Common myeloid progenitor, CD34-positive (primary cell): ENCODE data around the gene ACLY. TPM values are rescaled to one million over a fixed set of nuclear protein-coding genes. Genes with fewer than 3 reads are reported as not detected.

Experiments
- CTCF ChIA-PET: fragments of 350-600 bp; sonication (Branson Sonifier 250); formaldehyde crosslinking; loops from one replicate; lab custom pipeline; 2021; ENCODE audit warnings: antibody characterized with exemption; lab: Charles Lee
- POLR2A ChIA-PET: fragments of 350-600 bp; sonication (Branson Sonifier 250); formaldehyde crosslinking; loops from one replicate; lab custom pipeline; 2021; ENCODE audit warnings: antibody characterized with exemption; lab: Charles Lee
- DNase-seq, 3 donors: peaks; one replicate each; pipeline versions ENCODE4 v3.0.0 to v3.0.0-alpha.2; 2013
- H3K27ac ChIP-seq, 2 experiments: 1 replicate in 1 of 2; 2 replicates in 1 of 2; pipeline ENCODE4 v1.7.0; 2013; ENCODE audit warnings: inconsistent platforms in 2 of 2, low read length in 2 of 2, mild to moderate bottlenecking in 2 of 2, low read depth in 1 of 2, moderate library complexity in 1 of 2; ENCODE audit not compliant: severe bottlenecking in 2 of 2, insufficient read depth in 1 of 2, poor library complexity in 1 of 2
- H3K27me3 ChIP-seq, 5 experiments: replicated peaks in 2 of 5; 1 replicate in 3 of 5; 2 replicates in 2 of 5; pipeline versions ENCODE4 v1.6.1 to v1.7.0; 2013; ENCODE audit warnings: low read length in 4 of 5, mild to moderate bottlenecking in 2 of 5, moderate library complexity in 2 of 5, inconsistent platforms in 1 of 5; ENCODE audit not compliant: insufficient read depth in 5 of 5, control insufficient read depth in 4 of 5
- H3K36me3 ChIP-seq, 4 experiments: 1 replicate in 2 of 4; 2 replicates in 2 of 4; pipeline versions ENCODE4 v1.6.1 to v1.7.0; 2013; ENCODE audit warnings: low read length in 3 of 4, control low read depth in 1 of 4, mild to moderate bottlenecking in 1 of 4; ENCODE audit not compliant: control insufficient read depth in 4 of 4, insufficient read depth in 4 of 4
- H3K4me1 ChIP-seq, 4 experiments: 1 replicate in 3 of 4; 2 replicates in 1 of 4; pipeline versions ENCODE4 v1.6.1 to v1.7.1; 2013; ENCODE audit warnings: low read length in 3 of 4, mild to moderate bottlenecking in 3 of 4, control low read depth in 1 of 4, inconsistent platforms in 1 of 4, moderate library complexity in 1 of 4; ENCODE audit not compliant: control insufficient read depth in 4 of 4, insufficient read depth in 4 of 4; ENCODE audit errors: control extremely low read depth in 1 of 4
- H3K4me3 ChIP-seq, 7 experiments: 1 replicate in 4 of 7; 2 replicates in 3 of 7; pipeline versions ENCODE4 v1.5.1 to v1.7.0; 2013; ENCODE audit warnings: mild to moderate bottlenecking in 7 of 7, low read length in 6 of 7, moderate library complexity in 6 of 7, inconsistent platforms in 2 of 7, low read depth in 2 of 7, control low read depth in 1 of 7; ENCODE audit not compliant: insufficient read depth in 4 of 7, control insufficient read depth in 1 of 7; ENCODE audit errors: extremely low read depth in 1 of 7
- H3K9me3 ChIP-seq, 5 experiments: 1 replicate in 4 of 5; 2 replicates in 1 of 5; pipeline versions ENCODE4 v1.6.1 to v1.7.1; 2013; ENCODE audit warnings: low read length in 4 of 5, mild to moderate bottlenecking in 2 of 5, inconsistent platforms in 1 of 5, low read depth in 1 of 5, moderate library complexity in 1 of 5; ENCODE audit not compliant: control insufficient read depth in 4 of 5, insufficient read depth in 2 of 5; ENCODE audit errors: control extremely low read depth in 1 of 5
- WGBS: methylation state at CpG from one replicate; pipeline ENCODE4 v1.1.5; 2013; ENCODE audit not compliant: insufficient coverage; 5-methylcytosine and 5-hydroxymethylcytosine counted together
- polyA plus RNA-seq: library from polyadenylated mRNA; unstranded; fragments of 120-200 nt; gene quantifications from one replicate; pipeline ENCODE4 v1.2.1, GENCODE V29; 2013

The ACLY gene
- 59.8 TPM for polyA plus RNA-seq

GRCh38 chr17:41918314-41919164, at the start of gene ACLY:
TSS of gene ACLY (minus strand) at chr17:41918951. CDS start at chr17:41913873, 5,078 bp downstream.
- POLR2A ChIA-PET = interaction anchor here (0.5 to 1.0 kb wide), 2 partner anchors 10 to 14 kb away, joined by 3 to 4 read pairs; no protein-coding TSS in a partner anchor
- peak within 1 kb of the TSS; percentile 94 to 99 (median 96) for H3K4me3 ChIP-seq
- no peaks in the 10 kb centered on the region for H3K27me3 ChIP-seq
- H3K36me3 ChIP-seq = peaks cover 0 to 23% (median 6%) of the 10 kb centered on the region in 4 experiments
- DNase-seq = peak; percentile 94 to 97 (median 96)
- H3K9me3 ChIP-seq = no peaks in the 10 kb centered on the region
- H3K27ac ChIP-seq = peak within 1 kb of the TSS; percentile 67 to 82
- CTCF ChIA-PET = interaction anchor here (0.6 to 3.4 kb wide), 6 partner anchors 8 to 40 kb away, joined by 3 to 17 read pairs (median 5); partner anchors contain the start of gene ODAD4
- H3K4me1 ChIP-seq = peaks cover 5 to 39% (median 21%) of the 10 kb centered on the region in 4 experiments
- under 1% methylated on average over 73 of the region's 80 CpGs for whole genome bisulfite sequencing

- DNase-seq = no peak
- POLR2A ChIA-PET = interaction anchor here (1.2 to 1.6 kb wide), 2 partner anchors 50 to 95 kb away, joined by 5 to 6 read pairs; no protein-coding TSS in a partner anchor
- no peaks in the 10 kb centered on the region for H3K9me3 ChIP-seq
- WGBS = 95% methylated on average over 31 of the region's 37 CpGs
- CTCF ChIA-PET = interaction anchor here (1.6 kb wide), 2 partner anchors 9 to 14 kb away, joined by 3 read pairs; no protein-coding TSS in a partner anchor
- H3K27me3 ChIP-seq = no peaks in the 10 kb centered on the region
- H3K4me1 ChIP-seq = peaks cover 6 to 31% (median 22%) of the 10 kb centered on the region in 4 experiments
- peak overlapping the region in 4 of 7 experiments; percentile 76 to 86 (median 82) for H3K4me3 ChIP-seq
- peaks cover 3 to 39% (median 26%) of the 10 kb centered on the region in 4 experiments for H3K36me3 ChIP-seq
- peak overlapping the region in 1 of 2 experiments; percentile 87 for H3K27ac ChIP-seq
Measured at GRCh38 chr17:41967921-41968578, 49.3 kb upstream of the ACLY start.

GRCh38 chr17:41967141-41967920, 48.6 kb upstream of the ACLY start:
- ChIA-PET CTCF (interaction anchor here (0.7 to 8.7 kb wide), 5 partner anchors 8 to 146 kb away, joined by 3 to 79 read pairs (median 3); partner anchors contain the start of gene DHX58), POLR2A (interaction anchor here (1.2 kb wide), 1 partner anchor 96 kb away, joined by 6 read pairs; no protein-coding TSS in a partner anchor)
- H3K27ac ChIP-seq = peak overlapping the region; percentile 72 to 87
- no peaks in the 10 kb centered on the region for H3K9me3 ChIP-seq
- H3K27me3 ChIP-seq = no peaks in the 10 kb centered on the region
- H3K36me3 ChIP-seq = peaks cover 3 to 31% (median 22%) of the 10 kb centered on the region in 4 experiments
- no peak for DNase-seq
- H3K4me1 ChIP-seq = peaks cover 6 to 33% (median 22%) of the 10 kb centered on the region in 4 experiments
- WGBS = 33% methylated on average over 31 of the region's 39 CpGs
- peak overlapping the region; percentile 72 to 86 (median 78) for H3K4me3 ChIP-seq

GRCh38 chr17:41966463-41967140, 47.9 kb upstream of the ACLY start, which contains the start of gene CNP:
TSS of gene CNP (plus strand) at chr17:41966795. CDS start at chr17:41966885, 90 bp downstream.
- 0% methylated on average over 27 of the region's 71 CpGs for whole genome bisulfite sequencing
- Histone ChIP-seq H3K27ac (peak within 1 kb of the TSS; percentile 72 to 87), H3K36me3 (peaks cover 1 to 24% (median 15%) of the 10 kb centered on the region in 4 experiments), H3K27me3 (no peaks in the 10 kb centered on the region), H3K4me1 (peaks cover 6 to 33% (median 22%) of the 10 kb centered on the region in 4 experiments), H3K9me3 (no peaks in the 10 kb centered on the region), H3K4me3 (peak within 1 kb of the TSS; percentile 72 to 86 (median 78))
- POLR2A ChIA-PET = interaction anchor here (1.2 to 1.3 kb wide), 2 partner anchors 97 to 146 kb away, joined by 3 to 6 read pairs; partner anchors contain the start of gene DHX58
- DNase-seq = peak; percentile 92 to 96 (median 94)
- CTCF ChIA-PET = interaction anchor here (0.7 to 8.7 kb wide), 7 partner anchors 11 to 228 kb away, joined by 3 to 79 read pairs (median 4); partner anchors contain the start of genes DHX58 and GHDC

- Histone ChIP-seq H3K4me3 (peak overlapping the region; percentile 38 to 86 (median 78)), H3K27ac (peak overlapping the region; percentile 42 to 80), H3K27me3 (no peaks in the 10 kb centered on the region), H3K9me3 (no peaks in the 10 kb centered on the region), H3K36me3 (peaks cover 0 to 20% (median 12%) of the 10 kb centered on the region in 4 experiments), H3K4me1 (peaks cover 6 to 31% (median 22%) of the 10 kb centered on the region in 4 experiments)
- ChIA-PET CTCF (interaction anchor here (0.6 to 8.7 kb wide), 16 partner anchors 8 to 229 kb away, joined by 3 to 79 read pairs (median 4); partner anchors contain the start of genes DHX58, DNAJC7 and GHDC), POLR2A (interaction anchor here (1.3 kb wide), 1 partner anchor 146 kb away, joined by 3 read pairs; the partner anchor contains the start of gene DHX58)
- under 1% methylated on average over 15 of the region's 18 CpGs for WGBS
- DNase-seq = peak; percentile 29 to 51 (median 51)
Measured at GRCh38 chr17:41965694-41966462, 47.1 kb upstream of the ACLY start.
